Fibroblast of upper back skin (primary cell): ENCODE measurements around the gene CD72.
"Not testable (repeated sequence)": the region's sequence is repeated elsewhere in the genome, so short reads cannot be mapped to it uniquely, and the experiment has no call there.

ENCODE experiments used
- DNase-seq: peaks from one replicate; pipeline ENCODE4 v3.0.0-alpha.2; 2013

The CD72 gene

DNA sequence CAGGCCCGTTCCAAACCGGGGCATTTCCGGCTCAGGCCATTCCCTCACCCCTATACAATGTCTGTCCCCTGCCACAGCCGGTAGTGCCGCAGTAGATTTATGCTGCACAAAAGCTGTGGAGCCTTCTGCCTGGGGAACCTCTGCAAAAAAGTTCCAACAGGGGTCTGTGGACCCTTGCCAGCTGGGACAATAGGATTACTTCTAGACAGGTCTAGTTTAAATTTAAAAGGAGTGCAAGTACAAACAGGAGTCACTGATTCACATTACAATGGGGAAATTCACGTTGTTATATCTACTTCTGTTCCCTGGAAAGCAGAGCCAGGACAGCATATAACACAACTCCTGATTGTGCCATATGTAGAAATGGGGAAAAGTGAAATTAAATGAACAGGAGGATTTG lies 34.7 kb downstream of the CD72 start:
- DNase-seq: not testable (repeated sequence)

DNA sequence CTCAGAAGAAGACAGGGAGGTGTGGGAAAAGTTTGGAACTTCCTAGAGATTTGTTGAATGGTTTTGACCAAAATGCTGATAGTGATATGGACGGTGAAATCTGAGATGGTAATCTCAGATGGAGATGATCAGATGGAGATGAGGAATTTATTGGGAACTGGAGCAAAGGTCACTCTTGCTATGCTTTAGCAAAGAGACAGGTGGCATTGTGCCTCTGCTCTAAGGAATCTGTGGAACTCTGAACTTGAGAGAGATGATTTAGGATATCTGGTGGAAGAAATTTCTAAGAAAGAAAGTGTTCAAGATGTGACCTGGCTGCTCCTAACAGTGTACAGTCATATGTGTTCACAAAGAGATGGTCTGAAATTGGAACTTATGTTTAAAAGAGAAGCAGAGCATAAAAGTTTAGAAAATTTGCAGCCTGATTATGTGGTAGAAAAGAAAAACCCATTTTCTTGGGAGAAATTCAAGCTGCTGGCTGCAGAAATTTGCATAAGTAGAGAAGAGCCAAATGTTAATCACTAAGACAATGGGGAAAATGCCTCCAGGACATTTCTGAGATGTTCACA lies 38.5 kb downstream of the CD72 start:
- DNase-seq: not testable (repeated sequence)

DNA sequence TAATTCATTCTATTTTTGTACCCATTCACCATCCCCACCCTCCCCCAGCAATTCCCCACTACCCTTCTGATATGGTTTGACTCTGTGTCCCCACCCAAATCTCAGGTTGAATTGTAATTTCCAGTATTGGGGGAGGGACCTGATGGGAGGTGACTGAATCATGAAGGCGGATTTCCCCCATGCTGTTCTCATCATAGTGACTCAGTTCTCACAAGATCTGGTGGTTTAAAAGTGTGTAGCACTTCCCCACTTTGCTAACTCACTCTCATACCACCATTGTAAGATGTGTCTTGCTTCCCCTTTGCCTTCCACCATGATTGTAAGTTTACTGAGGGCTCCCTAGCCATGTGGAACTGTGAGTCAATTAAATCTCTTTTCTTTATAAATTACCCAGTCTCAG lies 39.1 kb downstream of the CD72 start:
- DNase-seq: no peak

DNA sequence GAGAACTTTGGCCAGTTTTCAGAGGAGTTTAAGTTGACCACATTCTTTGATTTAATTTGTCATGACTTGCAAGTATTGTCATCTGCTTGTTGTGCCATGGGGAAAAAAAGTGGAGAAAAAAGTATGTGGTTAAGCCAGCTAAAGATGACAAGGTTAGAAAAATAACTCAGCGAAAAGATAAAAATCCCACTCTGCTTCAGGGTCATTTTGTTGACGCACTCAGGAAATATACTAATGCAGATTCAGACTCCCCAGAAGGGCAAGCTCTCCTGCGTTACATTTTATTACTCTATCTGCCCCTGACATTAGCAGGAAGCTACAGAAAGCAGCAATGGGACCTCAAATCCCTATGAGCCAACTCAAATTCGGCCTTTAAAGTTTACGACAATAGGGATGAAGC lies 40.7 kb downstream of the CD72 start:
- DNase-seq: no peak

DNA sequence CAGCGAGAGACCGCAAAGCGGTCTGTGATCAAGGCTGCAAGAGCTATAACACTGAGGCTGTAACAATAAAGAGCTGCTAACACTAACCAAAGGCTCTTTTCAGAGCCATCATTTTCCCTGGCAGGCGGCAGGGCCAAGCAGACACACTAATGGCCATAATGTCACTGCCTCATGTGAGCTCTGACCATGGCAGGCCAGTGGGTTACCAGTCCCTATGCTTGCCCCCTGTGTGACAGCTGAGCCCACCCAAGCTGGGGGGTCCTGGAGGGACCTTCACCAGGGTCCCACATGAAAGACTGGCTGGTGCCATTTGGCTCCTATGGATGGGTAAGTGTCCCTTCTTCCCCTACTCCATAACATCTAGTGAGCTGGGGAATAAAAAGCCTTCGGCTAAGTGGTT lies 42.7 kb downstream of the CD72 start:
- no peak for DNase-seq

DNA sequence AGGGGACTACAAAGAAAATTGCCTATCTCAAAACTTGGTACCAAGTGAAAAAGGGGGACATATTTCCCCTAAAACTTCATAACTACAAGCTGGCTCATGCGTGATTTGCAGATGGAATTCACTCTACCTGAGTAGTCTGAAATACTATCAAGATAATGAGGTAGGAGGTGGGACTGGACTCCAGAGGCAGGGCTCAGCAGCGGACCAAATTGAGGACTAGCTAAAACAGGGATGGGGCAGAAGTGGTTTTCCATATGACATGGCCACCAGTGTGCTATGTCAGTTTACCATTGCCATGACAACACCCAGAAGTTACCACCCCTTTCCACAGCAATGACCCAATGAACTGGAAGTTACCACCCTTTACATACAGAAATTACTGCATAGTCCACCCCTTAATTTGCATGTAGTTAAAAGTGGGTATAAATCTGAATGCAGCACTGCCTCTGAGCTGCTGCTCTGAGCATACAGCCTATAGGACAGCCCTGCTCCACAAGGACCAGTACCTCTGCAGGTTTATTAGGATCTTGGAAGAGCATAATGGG lies 43.6 kb downstream of the CD72 start:
- DNase-seq: no peak

DNA sequence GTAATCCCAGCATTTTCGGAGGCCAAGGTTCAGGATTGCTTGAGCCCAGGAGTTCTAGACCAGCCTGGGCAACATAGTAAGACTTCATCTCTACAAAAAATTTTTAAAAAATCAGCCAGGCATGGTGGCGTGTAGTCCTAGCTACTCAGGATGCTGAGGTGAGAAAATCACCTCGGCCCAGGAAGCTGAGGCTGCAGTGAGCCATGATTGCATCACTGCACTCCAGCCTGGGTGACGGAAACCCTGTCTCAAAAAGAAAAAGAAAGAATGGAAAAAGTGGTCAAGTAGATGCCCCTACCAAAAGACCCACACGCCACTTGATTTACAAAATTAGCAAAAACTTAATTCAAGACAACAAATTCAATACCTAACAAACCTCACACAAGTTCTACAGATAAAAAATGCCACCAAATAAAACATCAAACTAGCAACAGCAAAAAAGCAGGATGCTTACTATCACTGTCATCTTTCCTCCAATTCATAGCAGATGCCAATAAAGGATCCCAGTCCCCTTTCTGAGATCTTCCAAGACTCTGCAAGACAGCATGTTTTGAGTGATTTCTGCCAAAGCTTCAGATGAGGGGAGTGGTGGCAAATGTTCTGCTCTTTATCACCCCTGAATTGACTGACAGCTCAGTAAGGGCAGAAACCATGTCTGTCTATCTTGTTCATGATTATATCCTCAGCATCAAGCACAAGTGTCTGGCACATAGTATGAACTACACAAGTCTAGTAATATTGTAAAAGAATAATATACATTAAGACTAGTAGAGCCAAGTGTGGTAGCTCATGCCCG lies 47.3 kb downstream of the CD72 start:
- DNase-seq: no peak

DNA sequence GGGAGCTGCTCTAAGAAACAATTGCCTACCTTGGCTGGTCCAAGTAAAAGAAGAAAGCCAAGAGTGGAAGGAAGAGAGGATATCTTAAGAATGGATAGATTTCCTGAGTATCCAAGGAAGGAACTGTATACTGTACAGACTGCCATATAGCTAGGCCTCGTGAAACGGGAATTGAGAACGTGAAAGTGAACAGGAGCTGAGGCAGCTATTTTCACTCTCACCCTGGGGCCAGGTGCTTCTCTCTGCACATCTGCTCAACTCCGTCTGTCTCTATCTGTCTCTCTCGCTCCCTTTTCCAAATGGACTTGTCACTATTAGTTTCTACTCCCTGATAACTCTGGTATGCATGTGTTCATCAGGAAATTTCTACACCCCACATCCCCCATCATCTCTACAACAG lies 49.0 kb downstream of the CD72 start:
- DNase-seq: no peak

DNA sequence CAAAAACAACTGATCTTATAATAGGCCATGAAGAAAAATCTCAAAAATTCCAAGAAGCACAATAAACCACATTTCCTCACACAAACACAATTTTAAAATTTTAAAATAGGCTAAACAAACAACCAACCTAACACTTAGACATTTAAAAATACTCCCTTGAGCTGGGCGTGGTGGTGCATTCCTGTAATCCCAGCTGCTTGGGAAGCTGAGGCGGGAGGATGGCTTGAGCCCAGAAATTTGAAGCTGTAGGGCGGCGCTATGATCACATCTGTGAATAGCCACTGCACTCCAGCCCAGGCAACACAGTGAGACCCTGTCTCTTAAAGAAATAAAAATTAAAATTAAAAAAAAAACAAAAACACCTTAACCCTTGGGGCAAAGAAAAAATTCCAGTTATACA lies 50.0 kb downstream of the CD72 start:
- DNase-seq: no peak

DNA sequence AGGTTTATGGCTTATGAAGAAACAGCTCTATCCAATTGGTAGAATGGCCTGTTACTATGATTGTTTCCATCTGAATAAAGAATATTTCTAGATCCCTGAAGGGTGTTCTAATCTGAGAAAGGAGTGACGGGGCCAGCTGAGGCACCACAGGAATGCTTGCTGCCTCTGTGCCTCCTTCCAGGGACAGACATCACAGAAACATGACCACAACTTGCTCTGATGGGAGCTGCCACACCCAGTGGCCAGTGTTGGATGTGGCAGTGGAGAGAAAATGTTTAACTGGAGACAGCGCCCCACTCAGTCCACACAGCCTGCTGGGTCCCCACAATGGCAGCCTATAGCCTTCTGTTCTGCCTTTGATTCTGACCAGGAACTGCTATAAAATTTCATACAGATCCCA lies 51.8 kb downstream of the CD72 start:
- peak; percentile 41 for DNase-seq

DNA sequence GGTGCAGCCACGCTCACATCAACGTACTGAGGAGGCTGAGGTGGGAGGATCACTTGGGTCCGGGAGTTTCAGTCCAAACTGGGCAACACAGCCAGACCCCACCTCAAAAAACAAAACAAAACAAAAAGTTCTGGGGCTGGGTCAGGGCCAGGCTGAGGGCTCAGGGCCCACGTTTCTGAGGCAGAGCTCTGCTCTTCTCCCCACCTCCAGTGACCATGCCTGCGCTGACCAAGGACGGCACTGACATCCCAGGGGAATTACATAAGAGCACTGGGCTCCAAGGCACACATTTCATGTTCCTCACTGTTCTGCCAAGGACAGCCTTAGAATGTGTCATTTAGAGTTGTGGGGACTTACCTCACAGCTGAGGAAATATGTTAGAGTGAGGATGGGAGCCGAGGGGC lies 53.6 kb downstream of the CD72 start:
- DNase-seq: no peak

DNA sequence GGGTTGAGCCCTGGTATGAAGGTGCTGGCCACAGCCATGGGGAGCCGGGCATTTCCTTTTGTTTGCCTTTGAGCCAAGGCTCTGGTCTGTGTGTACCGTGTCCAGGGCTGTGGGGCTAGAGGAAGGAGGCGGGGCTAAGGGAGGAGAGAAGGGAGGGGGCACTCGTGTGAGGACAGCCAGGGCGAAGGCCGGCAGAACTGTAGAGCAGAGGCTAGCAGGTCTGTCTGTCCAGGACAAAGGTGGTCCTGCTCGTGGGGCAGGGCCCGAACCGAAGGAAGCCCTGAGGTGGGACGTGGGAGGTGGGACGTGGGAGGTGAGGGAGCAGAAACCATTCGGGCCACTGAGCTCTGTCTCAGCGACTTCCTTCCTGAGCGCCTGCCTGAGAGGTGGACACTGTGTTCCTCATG lies 54.4 kb downstream of the CD72 start:
- DNase-seq: no peak

DNA sequence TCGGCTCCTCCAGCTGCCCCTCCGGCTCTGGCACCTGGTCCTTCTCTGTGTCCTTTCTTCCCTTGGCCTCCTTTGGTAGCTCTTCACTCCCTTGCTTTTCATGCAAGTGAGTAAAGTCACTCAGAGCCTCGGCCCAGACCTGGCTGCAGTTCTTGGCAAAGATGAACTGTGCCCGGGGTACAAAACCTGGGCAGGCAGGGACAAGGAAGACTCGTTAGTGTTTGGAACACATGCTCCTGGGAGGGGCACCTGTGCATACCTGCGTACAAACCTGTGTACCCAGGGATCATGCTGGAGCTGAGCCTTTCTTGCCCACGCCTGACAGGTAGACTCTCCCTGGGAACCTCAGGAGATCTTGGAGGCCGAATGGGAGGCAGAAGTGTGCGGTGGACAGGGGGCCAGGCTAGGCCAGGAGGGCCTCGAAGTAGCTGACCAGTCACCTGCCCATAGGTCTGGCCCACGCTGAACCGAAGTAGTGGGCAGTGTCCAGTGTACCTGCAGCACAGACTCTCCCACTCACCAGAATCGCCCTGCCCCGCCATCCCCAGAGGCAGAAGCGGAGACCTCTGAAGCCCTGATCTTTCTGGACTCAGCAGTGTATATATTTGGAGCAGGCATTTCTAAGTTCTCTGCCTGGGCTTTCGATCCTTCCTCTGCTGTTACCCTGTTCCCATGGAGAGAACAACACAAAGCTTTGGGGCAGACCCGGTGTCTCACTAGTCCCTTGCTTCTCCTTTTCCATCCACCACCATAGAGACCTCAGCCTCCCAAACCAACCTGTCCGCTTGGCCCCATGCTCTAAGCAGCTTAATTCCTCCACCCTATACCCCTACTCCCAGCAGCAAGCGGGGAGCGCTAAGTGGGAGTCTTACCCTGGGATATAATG lies 55.1 kb downstream of the CD72 start:
- no peak for DNase-seq

DNA sequence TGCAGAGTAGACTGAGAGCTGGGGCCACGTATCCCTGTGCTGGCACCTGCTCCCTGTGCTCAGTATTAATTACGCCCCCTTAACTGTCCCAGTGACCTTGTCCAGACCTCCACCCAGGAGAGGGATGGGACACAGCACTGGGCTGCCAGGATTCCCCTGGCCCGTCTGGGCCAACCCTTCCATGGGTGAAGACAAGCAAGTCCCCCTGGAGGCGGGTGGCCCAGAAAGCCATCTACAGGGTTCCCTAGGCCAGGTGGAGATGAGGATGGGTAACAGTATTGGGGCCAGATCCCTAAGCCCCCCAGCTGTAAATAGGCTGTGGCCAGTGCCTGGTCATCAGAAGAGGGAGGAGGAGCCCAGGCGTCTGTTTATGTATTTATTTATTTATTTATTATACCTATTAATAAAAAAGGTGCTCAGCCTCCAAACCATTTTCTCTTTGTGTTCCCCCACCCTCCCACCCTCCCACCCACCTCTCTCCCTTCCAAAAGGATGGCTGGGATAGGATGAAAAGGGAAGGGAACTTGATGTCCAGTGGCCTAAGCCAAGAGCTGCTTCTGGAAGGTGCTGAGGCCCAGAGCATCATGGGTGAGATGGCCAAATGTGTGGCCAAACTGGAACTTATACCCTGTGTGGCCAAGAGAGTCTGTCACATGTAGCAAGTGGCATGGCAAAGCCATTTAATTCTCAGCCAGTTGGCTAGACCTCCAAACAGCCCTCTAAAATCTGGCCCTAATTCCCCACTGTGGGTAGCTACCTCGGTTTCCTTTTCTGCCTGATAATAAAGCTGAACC lies 56.5 kb downstream of the CD72 start:
- no peak for DNase-seq

DNA sequence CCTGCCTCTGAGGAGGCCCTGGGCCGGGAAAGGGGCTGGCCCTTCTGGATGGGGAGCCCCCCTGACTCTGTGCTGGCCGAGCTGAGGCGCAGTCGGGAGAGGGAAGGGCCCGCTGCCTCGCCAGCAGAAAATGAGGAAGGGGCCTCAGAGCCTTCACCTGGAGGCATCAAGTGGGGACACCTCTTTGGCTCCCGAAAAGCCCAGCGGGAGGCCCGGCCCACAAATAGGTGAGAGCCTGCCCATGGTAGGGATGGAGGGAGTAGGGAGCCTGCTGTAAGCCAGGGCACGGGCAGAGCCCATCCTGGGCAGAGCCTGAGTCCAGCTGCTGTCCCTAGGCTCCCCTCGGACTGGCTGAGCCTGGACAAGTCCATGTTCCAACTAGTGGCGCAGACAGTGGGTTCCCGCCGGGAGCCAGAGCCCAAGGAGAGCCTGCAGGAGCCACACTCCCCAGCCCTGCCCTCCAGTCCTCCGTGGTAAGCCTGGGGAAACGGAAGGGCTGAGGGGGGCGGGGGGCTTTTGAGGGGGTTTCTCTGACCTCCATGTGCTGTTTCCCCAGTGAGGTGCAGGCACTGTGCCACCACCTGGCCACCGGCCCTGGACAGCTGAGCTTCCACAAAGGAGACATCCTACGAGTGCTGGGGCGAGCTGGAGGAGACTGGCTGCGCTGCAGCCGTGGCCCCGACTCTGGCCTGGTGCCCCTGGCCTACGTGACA lies 57.4 kb downstream of the CD72 start:
- DNase-seq: no peak
